K562 (cell line): ENCODE results near the gene TBRG1. TPM values are rescaled to one million over a fixed set of nuclear protein-coding genes. Genes with fewer than 3 reads are reported as not detected.

Experiments used
- CHD4 ChIP-seq: fragments of 200-600 bp; sonication (generic); IDR thresholded peaks from 3 replicates; pipeline ENCODE4 v1.6.1; 2012; ENCODE audit warnings: low read depth, mild to moderate bottlenecking, mixed read lengths, low read length, inconsistent platforms; ENCODE audit not compliant: insufficient read depth, insufficient replicate concordance, poor library complexity, severe bottlenecking
- DMBX1 ChIP-seq: fragments of 250-450 bp; sonication (Bioruptor Pico); IDR thresholded peaks from 2 replicates; pipeline ENCODE4 v1.8.0; 2022; ENCODE audit warnings: inconsistent platforms, mild to moderate bottlenecking, moderate library complexity, borderline replicate concordance
- EHMT2 ChIP-seq: fragments of 450-650 bp; IDR thresholded peaks from 2 replicates; pipeline ENCODE4 v1.6.1; 2018; ENCODE audit warnings: antibody characterized with exemption
- MTA2 ChIP-seq: fragments of 450-650 bp; IDR thresholded peaks from 2 replicates; pipeline ENCODE4 v1.6.1; 2016; ENCODE audit warnings: low read depth
- MTA3 ChIP-seq: fragments of 450-650 bp; formaldehyde crosslinking; IDR thresholded peaks from 2 replicates; pipeline ENCODE4 v1.6.1; 2017; ENCODE audit warnings: mild to moderate bottlenecking, borderline replicate concordance
- NELFE ChIP-seq: IDR thresholded peaks from 2 replicates; pipeline ENCODE4 v1.6.1; 2011; ENCODE audit warnings: mild to moderate bottlenecking; ENCODE audit not compliant: insufficient read depth, insufficient read length
- SAFB2 ChIP-seq: fragments of 200-400 bp; formaldehyde crosslinking; IDR thresholded peaks from 2 replicates; pipeline ENCODE4 v1.6.1; 2018; ENCODE audit warnings: borderline replicate concordance, low read length, low read depth, moderate library complexity; ENCODE audit not compliant: severe bottlenecking
- STAT5A ChIP-seq: IDR thresholded peaks from 2 replicates; pipeline ENCODE4 v1.6.1; 2012; ENCODE audit warnings: low read length, inconsistent platforms, borderline replicate concordance
- ZKSCAN3 ChIP-seq: fragments of 250-450 bp; sonication (Bioruptor Pico); IDR thresholded peaks from 2 replicates; pipeline ENCODE4 v1.4.0; 2020
- ZNF121 ChIP-seq: sonication (generic); formaldehyde crosslinking; conservative IDR thresholded peaks from 2 replicates; pipeline ENCODE4 v1.8.0; 2022; ENCODE audit warnings: missing genetic modification reagents
- ZNF551 ChIP-seq: fragments of 250-450 bp; sonication (Bioruptor Pico); IDR thresholded peaks from 2 replicates; pipeline ENCODE4 v1.5.0; 2021; ENCODE audit warnings: mild to moderate bottlenecking, moderate library complexity
- polyA plus RNA-seq, 8 experiments: library from polyadenylated mRNA; depleted of rRNA in 4 of 8; stranded (reverse) in 5 of 8; unstranded in 3 of 8; fragments of >200 nt; fragmentation: Nextera tagmentation in 2 of 8; fragmentation: Illumina TruSeq in 1 of 8; extraction: Ambion mirVana in 2 of 8; extraction: Trizol in 1 of 8; gene quantifications; 2 replicates each; pipeline versions ENCODE4 v1.2.1 to v1.2.3, GENCODE V29; 2011 to 2014; ENCODE audit warnings: inconsistent platforms in 1 of 8, missing spikeins in 1 of 8
- total RNA-seq, 7 experiments: library from RNA; depleted of rRNA in 6 of 7; stranded (reverse); fragments of >200 nt in 6 of 7; fragmentation: Illumina TruSeq in 2 of 7; extraction: Trizol in 2 of 7; gene quantifications; 2 replicates each; pipeline versions ENCODE4 v1.2.1 to v1.2.3, GENCODE V29; 2011 to 2021; ENCODE audit warnings: low replicate concordance in 1 of 7
- TF ChIP-seq, protein P1 (sequence below): sonication (generic); formaldehyde crosslinking; IDR thresholded peaks from 2 replicates; pipeline ENCODE4 v1.8.0; 2022; ENCODE audit warnings: mild to moderate bottlenecking, missing genetic modification reagents
- TF ChIP-seq, protein P2 (sequence below): sonication (generic); formaldehyde crosslinking; IDR thresholded peaks from 2 replicates; pipeline ENCODE4 v1.8.1; 2022; ENCODE audit warnings: missing genetic modification reagents
- TF ChIP-seq, protein P3 (sequence below): fragments of 450-650 bp; IDR thresholded peaks from 2 replicates; pipeline ENCODE4 v1.6.1; 2016; ENCODE audit warnings: low read depth, mild to moderate bottlenecking, moderate library complexity
- TF ChIP-seq, protein P4 (sequence below): fragments of 450-650 bp; IDR thresholded peaks from 2 replicates; pipeline ENCODE4 v1.6.1; 2018; ENCODE audit not compliant: partially characterized antibody

The TBRG1 gene
- total and polyA plus RNA-seq, 9 of the 15 experiments (the other 6 are each of a cell fraction or from before 2014, with no cell fraction given): 8.7 to 30.0 (median 20.2) TPM

DNA sequence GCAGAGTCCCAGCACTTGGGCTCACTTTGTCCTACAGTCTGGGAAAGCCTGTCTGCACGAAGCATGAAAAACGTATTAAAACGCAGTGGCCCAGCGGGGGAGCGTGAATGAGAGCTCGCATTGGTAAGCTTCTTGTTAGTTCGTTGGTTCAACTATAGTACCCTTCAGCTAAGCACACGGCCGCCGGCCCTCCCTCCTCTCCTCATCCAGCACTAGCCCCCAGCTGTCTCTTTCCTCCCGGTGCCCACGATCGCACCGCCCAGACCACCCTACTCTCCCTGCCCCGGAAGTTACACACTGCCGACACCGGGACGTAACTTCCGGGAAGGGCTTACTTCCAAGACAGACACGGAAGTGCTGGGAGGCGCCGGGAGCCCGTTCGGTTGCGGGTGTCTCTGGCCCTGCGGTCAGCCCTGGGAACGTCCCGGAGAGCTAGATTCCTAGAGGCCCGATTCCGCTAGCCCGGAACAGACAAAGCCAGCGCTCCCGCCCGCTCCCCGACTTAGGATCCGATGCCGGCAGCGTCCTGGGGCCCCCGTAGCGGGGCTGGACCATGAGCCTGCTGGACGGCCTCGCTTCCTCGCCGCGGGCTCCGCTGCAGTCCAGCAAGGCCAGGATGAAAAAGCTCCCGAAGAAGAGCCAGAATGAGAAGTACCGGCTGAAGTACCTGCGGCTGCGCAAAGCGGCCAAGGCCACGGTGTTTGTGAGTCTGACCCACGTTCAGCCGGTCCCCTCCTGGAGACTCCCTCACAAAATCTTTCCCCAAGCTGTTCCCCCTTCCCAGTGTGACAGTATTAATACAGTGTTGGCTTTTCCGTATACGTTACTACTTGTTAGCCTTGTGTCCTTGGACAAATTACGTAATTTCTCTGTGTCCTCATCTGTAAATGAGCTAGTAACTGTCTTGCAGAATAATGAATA is at the start of gene TBRG1 (continued):
- TF ChIP-seq, protein P1, sequence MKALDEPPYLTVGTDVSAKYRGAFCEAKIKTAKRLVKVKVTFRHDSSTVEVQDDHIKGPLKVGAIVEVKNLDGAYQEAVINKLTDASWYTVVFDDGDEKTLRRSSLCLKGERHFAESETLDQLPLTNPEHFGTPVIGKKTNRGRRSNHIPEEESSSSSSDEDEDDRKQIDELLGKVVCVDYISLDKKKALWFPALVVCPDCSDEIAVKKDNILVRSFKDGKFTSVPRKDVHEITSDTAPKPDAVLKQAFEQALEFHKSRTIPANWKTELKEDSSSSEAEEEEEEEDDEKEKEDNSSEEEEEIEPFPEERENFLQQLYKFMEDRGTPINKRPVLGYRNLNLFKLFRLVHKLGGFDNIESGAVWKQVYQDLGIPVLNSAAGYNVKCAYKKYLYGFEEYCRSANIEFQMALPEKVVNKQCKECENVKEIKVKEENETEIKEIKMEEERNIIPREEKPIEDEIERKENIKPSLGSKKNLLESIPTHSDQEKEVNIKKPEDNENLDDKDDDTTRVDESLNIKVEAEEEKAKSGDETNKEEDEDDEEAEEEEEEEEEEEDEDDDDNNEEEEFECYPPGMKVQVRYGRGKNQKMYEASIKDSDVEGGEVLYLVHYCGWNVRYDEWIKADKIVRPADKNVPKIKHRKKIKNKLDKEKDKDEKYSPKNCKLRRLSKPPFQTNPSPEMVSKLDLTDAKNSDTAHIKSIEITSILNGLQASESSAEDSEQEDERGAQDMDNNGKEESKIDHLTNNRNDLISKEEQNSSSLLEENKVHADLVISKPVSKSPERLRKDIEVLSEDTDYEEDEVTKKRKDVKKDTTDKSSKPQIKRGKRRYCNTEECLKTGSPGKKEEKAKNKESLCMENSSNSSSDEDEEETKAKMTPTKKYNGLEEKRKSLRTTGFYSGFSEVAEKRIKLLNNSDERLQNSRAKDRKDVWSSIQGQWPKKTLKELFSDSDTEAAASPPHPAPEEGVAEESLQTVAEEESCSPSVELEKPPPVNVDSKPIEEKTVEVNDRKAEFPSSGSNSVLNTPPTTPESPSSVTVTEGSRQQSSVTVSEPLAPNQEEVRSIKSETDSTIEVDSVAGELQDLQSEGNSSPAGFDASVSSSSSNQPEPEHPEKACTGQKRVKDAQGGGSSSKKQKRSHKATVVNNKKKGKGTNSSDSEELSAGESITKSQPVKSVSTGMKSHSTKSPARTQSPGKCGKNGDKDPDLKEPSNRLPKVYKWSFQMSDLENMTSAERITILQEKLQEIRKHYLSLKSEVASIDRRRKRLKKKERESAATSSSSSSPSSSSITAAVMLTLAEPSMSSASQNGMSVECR (CRISPR knock-in tag): no peak
- TF ChIP-seq EHMT2 (peak; percentile 94), NELFE (no peak), CHD4 (no peak), MTA3 (peak; percentile 86; the same call in 1 of the 2 replicates), SAFB2 (no peak), ZKSCAN3 (CRISPR knock-in tag) (no peak), ZNF121 (CRISPR knock-in tag) (no peak), MTA2 (no peak), STAT5A (no peak), DMBX1 (CRISPR knock-in tag) (no peak), ZNF551 (CRISPR knock-in tag) (no peak)
- TF ChIP-seq, protein P2, sequence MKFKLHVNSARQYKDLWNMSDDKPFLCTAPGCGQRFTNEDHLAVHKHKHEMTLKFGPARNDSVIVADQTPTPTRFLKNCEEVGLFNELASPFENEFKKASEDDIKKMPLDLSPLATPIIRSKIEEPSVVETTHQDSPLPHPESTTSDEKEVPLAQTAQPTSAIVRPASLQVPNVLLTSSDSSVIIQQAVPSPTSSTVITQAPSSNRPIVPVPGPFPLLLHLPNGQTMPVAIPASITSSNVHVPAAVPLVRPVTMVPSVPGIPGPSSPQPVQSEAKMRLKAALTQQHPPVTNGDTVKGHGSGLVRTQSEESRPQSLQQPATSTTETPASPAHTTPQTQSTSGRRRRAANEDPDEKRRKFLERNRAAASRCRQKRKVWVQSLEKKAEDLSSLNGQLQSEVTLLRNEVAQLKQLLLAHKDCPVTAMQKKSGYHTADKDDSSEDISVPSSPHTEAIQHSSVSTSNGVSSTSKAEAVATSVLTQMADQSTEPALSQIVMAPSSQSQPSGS (CRISPR knock-in tag): no peak
- TF ChIP-seq, protein P3, sequence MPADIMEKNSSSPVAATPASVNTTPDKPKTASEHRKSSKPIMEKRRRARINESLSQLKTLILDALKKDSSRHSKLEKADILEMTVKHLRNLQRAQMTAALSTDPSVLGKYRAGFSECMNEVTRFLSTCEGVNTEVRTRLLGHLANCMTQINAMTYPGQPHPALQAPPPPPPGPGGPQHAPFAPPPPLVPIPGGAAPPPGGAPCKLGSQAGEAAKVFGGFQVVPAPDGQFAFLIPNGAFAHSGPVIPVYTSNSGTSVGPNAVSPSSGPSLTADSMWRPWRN: no peak
- TF ChIP-seq, protein P4, sequence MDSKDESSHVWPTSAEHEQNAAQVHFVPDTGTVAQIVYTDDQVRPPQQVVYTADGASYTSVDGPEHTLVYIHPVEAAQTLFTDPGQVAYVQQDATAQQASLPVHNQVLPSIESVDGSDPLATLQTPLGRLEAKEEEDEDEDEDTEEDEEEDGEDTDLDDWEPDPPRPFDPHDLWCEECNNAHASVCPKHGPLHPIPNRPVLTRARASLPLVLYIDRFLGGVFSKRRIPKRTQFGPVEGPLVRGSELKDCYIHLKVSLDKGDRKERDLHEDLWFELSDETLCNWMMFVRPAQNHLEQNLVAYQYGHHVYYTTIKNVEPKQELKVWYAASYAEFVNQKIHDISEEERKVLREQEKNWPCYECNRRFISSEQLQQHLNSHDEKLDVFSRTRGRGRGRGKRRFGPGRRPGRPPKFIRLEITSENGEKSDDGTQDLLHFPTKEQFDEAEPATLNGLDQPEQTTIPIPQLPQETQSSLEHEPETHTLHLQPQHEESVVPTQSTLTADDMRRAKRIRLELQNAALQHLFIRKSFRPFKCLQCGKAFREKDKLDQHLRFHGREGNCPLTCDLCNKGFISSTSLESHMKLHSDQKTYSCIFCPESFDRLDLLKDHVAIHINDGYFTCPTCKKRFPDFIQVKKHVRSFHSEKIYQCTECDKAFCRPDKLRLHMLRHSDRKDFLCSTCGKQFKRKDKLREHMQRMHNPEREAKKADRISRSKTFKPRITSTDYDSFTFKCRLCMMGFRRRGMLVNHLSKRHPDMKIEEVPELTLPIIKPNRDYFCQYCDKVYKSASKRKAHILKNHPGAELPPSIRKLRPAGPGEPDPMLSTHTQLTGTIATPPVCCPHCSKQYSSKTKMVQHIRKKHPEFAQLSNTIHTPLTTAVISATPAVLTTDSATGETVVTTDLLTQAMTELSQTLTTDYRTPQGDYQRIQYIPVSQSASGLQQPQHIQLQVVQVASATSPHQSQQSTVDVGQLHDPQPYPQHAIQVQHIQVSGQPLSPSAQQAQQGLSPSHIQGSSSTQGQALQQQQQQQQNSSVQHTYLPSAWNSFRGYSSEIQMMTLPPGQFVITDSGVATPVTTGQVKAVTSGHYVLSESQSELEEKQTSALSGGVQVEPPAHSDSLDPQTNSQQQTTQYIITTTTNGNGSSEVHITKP: peak; percentile 62
